Measurements from ENCODE around the gene NAGA.

DNA sequence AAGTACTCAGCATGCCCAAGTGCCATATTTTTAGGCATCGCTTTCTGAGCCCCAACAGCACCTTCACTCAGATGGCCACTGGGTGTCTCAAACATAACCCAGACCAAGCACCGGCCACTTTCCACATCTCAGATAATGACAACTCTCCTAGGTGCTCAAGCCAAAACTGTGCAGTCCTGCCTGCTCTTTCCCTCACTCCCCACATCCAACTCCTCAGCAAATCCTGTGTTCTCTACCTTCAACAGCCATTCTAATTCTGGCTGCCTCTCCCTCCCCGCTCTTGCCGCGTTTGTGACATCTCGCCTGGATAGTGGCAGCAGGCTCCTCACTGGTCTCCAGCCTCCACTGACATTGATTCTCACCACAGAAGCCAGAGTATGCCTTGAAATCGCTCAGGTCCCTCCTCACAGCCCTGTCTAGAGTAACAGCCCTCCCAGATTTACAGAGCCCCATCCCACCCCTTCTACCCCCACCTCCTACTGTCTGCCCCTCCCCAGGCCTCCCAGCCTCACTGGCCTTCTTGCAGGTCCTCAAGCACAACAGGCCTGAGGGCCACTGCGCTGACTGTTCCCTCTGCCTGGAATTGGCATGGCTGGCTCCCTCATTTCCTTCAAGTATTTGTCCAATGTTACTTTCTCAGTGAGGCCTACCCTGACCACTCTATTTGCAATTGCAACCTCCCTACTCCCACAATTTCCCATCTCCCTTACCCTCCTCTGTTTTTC, 2.2 kb upstream of the NAGA start:
- no peak for TF ChIP-seq POLR2A (IDR thresholded peaks at IDR 0.05)
- TF ChIP-seq, protein P1, sequence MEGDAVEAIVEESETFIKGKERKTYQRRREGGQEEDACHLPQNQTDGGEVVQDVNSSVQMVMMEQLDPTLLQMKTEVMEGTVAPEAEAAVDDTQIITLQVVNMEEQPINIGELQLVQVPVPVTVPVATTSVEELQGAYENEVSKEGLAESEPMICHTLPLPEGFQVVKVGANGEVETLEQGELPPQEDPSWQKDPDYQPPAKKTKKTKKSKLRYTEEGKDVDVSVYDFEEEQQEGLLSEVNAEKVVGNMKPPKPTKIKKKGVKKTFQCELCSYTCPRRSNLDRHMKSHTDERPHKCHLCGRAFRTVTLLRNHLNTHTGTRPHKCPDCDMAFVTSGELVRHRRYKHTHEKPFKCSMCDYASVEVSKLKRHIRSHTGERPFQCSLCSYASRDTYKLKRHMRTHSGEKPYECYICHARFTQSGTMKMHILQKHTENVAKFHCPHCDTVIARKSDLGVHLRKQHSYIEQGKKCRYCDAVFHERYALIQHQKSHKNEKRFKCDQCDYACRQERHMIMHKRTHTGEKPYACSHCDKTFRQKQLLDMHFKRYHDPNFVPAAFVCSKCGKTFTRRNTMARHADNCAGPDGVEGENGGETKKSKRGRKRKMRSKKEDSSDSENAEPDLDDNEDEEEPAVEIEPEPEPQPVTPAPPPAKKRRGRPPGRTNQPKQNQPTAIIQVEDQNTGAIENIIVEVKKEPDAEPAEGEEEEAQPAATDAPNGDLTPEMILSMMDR (IDR thresholded peaks at IDR 0.05) = no peak

Data from right lobe of liver (tissue), 4 donors.